PFSK-1 (cell line): ENCODE data around the gene AHR.

Experiments
- FOXP2 ChIP-seq: optimal IDR thresholded peaks from 2 replicates; pipeline ENCODE3; 2011; ENCODE audit warnings: borderline replicate concordance, control low read depth, inconsistent platforms; ENCODE audit not compliant: insufficient read depth; ENCODE audit errors: extremely low read length, extremely low read depth
- POLR2AphosphoS5 ChIP-seq: IDR thresholded peaks from 2 replicates; pipeline ENCODE4 v1.6.1; 2012; ENCODE audit warnings: low read depth, mild to moderate bottlenecking, control low read depth, low read length, moderate library complexity
- SIN3A ChIP-seq: IDR thresholded peaks from 2 replicates; pipeline ENCODE4 v1.6.1; 2012; ENCODE audit warnings: mild to moderate bottlenecking, low read length, moderate library complexity, borderline replicate concordance; ENCODE audit not compliant: insufficient read depth
- TAF1 ChIP-seq: IDR thresholded peaks from 2 replicates; pipeline ENCODE4 v1.6.1; 2012; ENCODE audit warnings: low read length, control low read depth, borderline replicate concordance; ENCODE audit not compliant: insufficient read depth
- TF ChIP-seq, protein P1 (sequence below), 2 experiments: IDR thresholded peaks; 2 replicates each; pipeline versions ENCODE4 v1.6.1 to v1.8.0; 2011 to 2012; ENCODE audit warnings: low read depth in 2 of 2, low read length in 2 of 2, control low read depth in 1 of 2, inconsistent platforms in 1 of 2, mild to moderate bottlenecking in 1 of 2, moderate library complexity in 1 of 2; ENCODE audit not compliant: insufficient read depth in 1 of 2

DNA sequence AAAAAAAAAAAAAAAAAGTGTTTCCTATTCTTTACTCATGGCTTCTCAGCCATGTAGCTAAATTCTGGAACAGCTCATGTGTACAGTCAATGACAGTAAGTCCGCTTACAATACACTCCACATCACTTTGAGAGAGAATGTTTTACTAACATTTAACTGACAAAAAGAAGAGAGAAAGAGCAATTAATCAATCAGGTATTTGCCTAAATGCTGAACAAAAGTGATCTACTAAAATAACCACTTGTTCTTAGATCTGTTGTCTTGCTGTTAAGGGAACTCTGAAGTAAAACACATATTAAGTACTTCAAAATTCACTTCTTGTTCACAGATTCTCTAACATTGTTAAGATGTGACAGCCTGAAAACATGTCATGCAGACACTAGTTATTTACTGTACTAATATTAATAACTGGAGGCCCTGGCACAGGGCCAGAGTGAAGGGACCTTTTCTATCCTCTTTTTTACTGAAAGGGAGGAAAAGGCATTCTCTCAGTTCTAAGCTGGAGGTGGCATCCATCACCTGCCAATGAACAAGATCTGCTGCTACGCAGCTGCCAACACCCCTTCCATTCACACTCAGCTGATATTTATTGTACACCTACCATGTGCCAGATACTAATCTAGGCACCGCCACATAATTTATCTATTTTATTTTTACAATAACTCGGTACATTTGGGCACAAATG lies 72.6 kb downstream of the AHR start:
- TF ChIP-seq, protein P1, sequence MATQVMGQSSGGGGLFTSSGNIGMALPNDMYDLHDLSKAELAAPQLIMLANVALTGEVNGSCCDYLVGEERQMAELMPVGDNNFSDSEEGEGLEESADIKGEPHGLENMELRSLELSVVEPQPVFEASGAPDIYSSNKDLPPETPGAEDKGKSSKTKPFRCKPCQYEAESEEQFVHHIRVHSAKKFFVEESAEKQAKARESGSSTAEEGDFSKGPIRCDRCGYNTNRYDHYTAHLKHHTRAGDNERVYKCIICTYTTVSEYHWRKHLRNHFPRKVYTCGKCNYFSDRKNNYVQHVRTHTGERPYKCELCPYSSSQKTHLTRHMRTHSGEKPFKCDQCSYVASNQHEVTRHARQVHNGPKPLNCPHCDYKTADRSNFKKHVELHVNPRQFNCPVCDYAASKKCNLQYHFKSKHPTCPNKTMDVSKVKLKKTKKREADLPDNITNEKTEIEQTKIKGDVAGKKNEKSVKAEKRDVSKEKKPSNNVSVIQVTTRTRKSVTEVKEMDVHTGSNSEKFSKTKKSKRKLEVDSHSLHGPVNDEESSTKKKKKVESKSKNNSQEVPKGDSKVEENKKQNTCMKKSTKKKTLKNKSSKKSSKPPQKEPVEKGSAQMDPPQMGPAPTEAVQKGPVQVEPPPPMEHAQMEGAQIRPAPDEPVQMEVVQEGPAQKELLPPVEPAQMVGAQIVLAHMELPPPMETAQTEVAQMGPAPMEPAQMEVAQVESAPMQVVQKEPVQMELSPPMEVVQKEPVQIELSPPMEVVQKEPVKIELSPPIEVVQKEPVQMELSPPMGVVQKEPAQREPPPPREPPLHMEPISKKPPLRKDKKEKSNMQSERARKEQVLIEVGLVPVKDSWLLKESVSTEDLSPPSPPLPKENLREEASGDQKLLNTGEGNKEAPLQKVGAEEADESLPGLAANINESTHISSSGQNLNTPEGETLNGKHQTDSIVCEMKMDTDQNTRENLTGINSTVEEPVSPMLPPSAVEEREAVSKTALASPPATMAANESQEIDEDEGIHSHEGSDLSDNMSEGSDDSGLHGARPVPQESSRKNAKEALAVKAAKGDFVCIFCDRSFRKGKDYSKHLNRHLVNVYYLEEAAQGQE (IDR thresholded peaks at IDR 0.05; ENCODE audit: insufficient read depth in 1 of 2, low read depth in 2 of 2, low read length in 2 of 2): no peak
- TF ChIP-seq POLR2AphosphoS5 (no peak), TAF1 (no peak), SIN3A (no peak), FOXP2 (no peak)
